GM19324 (cell line): ENCODE measurements around the gene SLC27A5.
A peak's percentile ranks its signal among the peaks of the same experiment; 100 is the strongest.
"Not testable (repeated sequence)": the region's sequence is repeated elsewhere in the genome, so short reads cannot be mapped to it uniquely, and the experiment has no call there.

Experiments used
- ATAC-seq: cut with Tn5 transposase; IDR thresholded peaks from one replicate; pipeline ENCODE4 v1.9.1; 2021; ENCODE audit warnings: mild to moderate bottlenecking, moderate library complexity; ENCODE audit not compliant: unreplicated experiment, low FRiP score

Gene SLC27A5

GRCh38 chr19:58474291-58474996, 37.3 kb downstream of the SLC27A5 start:
- ATAC-seq = no peak

GRCh38 chr19:58473775-58474174, 38.0 kb downstream of the SLC27A5 start:
- no peak for ATAC-seq

- no peak for ATAC-seq
Observed at GRCh38 chr19:58471736-58472135, 40.1 kb downstream of the SLC27A5 start.

- not testable (repeated sequence) for ATAC-seq
Observed at GRCh38 chr19:58470837-58471543, 40.8 kb downstream of the SLC27A5 start.

GRCh38 chr19:58469241-58470013, 42.4 kb downstream of the SLC27A5 start:
- no peak for ATAC-seq

- ATAC-seq = no peak
Observed at GRCh38 chr19:58468216-58468839, 43.5 kb downstream of the SLC27A5 start.

GRCh38 chr19:58466760-58467589, 44.8 kb downstream of the SLC27A5 start, which contains the start of gene ZNF324:
ZNF324 (plus strand) TSS chr19:58467080; CDS start chr19:58469186, 2,106 bp downstream.
- peak; percentile 94 for ATAC-seq

GRCh38 chr19:58466089-58466759, 45.6 kb downstream of the SLC27A5 start:
- no peak for ATAC-seq

GRCh38 chr19:58460039-58460438, 51.8 kb downstream of the SLC27A5 start:
- no peak for ATAC-seq

GRCh38 chr19:58456111-58456510, 55.7 kb downstream of the SLC27A5 start:
- no peak for ATAC-seq

- ATAC-seq = no peak
Observed at GRCh38 chr19:58455306-58455705, 56.5 kb downstream of the SLC27A5 start.

- ATAC-seq = no peak
Observed at GRCh38 chr19:58453743-58454142, 58.0 kb downstream of the SLC27A5 start.

- peak; percentile 97 for ATAC-seq
Observed at GRCh38 chr19:58451358-58452101, 60.3 kb downstream of the SLC27A5 start, which contains the start of gene ZNF324B. ZNF324B (plus strand) TSS chr19:58451622; CDS start chr19:58453702, 2,080 bp downstream.

GRCh38 chr19:58450856-58451357, 60.9 kb downstream of the SLC27A5 start:
- peak; percentile 3 for ATAC-seq

GRCh38 chr19:58449980-58450379, 61.8 kb downstream of the SLC27A5 start:
- ATAC-seq = not testable (repeated sequence)

GRCh38 chr19:58448860-58449259, 62.9 kb downstream of the SLC27A5 start:
- not testable (repeated sequence) for ATAC-seq
